Subcutaneous abdominal adipose tissue (tissue), 5 donors: ENCODE measurements around the gene ASTN2.

Source experiments
- H3K27ac ChIP-seq: one replicate; pipeline ENCODE4 v1.7.0; 2013; ENCODE audit warnings: low read depth, mild to moderate bottlenecking, inconsistent platforms, low read length, moderate library complexity
- H3K27me3 ChIP-seq, 5 donors: one replicate each; pipeline ENCODE4 v1.7.0; 2013; ENCODE audit warnings: low read length in 5 of 5, inconsistent platforms in 1 of 5; ENCODE audit not compliant: control insufficient read depth in 5 of 5, insufficient read depth in 4 of 5
- H3K36me3 ChIP-seq, 5 donors: one replicate each; pipeline ENCODE4 v1.7.0; 2013; ENCODE audit warnings: low read length in 5 of 5; ENCODE audit not compliant: control insufficient read depth in 5 of 5, insufficient read depth in 5 of 5
- H3K4me1 ChIP-seq, 5 donors: one replicate each; pipeline ENCODE4 v1.7.0; 2013; ENCODE audit warnings: low read length in 5 of 5, mild to moderate bottlenecking in 3 of 5, moderate library complexity in 1 of 5; ENCODE audit not compliant: control insufficient read depth in 5 of 5, insufficient read depth in 5 of 5
- H3K4me3 ChIP-seq, 5 donors: one replicate each; pipeline ENCODE4 v1.7.0; 2013; ENCODE audit warnings: low read length in 5 of 5, low read depth in 1 of 5
- H3K9ac ChIP-seq, 5 donors: one replicate each; pipeline ENCODE4 v1.7.0; 2013; ENCODE audit warnings: low read length in 5 of 5, mild to moderate bottlenecking in 4 of 5, moderate library complexity in 3 of 5
- H3K9me3 ChIP-seq, 5 donors: one replicate each; pipeline ENCODE4 v1.7.0; 2013; ENCODE audit warnings: low read length in 5 of 5; ENCODE audit not compliant: control insufficient read depth in 5 of 5
- donor health status: healthy.
- donor health status: healthy.
- donor health status: healthy.
- donor health status: healthy.
- donor health status: healthy.

ASTN2 gene

DNA sequence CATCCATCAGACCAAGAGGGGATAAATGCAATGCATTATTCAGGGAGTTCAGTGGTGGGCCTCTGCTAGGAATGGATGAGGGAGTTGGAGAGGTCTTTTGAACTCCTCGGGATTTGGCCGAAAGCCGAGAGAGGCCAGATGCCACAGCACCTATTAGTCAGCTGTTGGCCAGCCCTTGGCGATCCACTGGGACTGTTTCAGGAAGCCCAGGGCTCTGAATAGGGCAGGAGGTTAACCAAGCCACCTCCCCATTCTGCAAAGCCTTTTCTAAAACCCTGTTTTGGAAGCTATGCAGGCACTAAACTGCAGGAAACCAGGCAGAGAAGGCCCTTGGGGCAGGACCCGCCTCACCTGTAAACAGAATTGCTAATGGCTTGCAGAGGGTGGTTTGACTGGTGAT, 37.8 kb downstream of the ASTN2 start:
- Histone ChIP-seq H3K4me3 (no peak overlapping the region), H3K36me3 (no peaks in the 10 kb centered on the region), H3K27ac (no peak overlapping the region), H3K27me3 (no peaks in the 10 kb centered on the region), H3K9me3 (no peaks in the 10 kb centered on the region), H3K9ac (no peak overlapping the region), H3K4me1 (no peaks in the 10 kb centered on the region)

DNA sequence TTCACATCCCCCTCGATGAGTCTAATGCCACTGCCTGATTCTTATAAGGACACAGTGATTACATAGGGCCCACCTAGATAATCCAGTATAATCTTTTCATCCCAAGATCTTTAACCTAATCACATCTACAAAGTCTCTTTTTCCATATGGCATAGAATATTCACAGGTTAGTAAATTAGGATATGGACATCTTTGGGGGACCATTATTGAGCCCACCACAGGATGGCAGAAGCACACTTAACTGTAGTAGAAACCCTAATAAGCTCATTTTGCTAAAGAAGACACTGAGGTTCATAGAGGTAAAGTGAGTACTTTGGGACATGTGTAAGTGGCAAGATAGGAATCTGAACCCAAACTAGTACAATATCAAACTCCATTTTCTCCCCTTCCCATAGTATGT, 38.9 kb downstream of the ASTN2 start:
- Histone ChIP-seq H3K9me3 (no peaks in the 10 kb centered on the region), H3K4me3 (no peak overlapping the region), H3K36me3 (no peaks in the 10 kb centered on the region), H3K9ac (no peak overlapping the region), H3K27me3 (no peaks in the 10 kb centered on the region), H3K27ac (no peak overlapping the region), H3K4me1 (no peaks in the 10 kb centered on the region)

DNA sequence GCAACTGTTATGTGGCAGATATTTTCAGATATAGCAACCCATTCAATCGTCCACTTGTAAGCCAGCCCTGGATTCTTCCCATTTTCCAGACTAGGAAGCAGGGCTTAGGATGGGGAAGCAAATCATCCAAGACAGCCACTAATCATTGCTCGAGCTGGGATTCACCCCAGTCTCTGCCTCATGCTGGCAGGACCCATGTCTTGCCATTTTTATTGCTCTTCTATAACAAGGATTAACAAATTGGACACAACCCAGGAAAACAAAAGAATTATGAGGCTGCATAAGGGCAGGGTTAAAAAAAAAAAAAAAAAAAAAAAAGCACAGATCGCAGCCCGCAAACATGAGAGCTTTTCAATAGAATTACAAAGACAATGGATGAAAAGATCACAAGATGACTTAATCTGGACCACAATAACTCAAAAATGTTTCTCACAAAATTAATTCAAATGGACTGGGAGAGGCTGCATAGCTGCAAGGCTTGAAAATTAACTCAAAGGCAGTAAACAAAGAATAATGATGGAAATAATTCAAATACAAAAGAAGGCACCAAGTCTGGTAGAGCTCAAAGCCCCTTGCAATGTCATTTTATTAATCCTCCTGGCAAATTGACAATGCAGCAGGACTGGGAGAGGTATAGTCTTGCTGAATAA, 40.7 kb downstream of the ASTN2 start:
- no peaks in the 10 kb centered on the region for H3K9me3 ChIP-seq
- no peaks in the 10 kb centered on the region for H3K36me3 ChIP-seq
- no peak overlapping the region for H3K9ac ChIP-seq
- no peaks in the 10 kb centered on the region for H3K4me1 ChIP-seq
- H3K27me3 ChIP-seq = no peaks in the 10 kb centered on the region
- H3K4me3 ChIP-seq = no peak overlapping the region
- no peak overlapping the region for H3K27ac ChIP-seq

DNA sequence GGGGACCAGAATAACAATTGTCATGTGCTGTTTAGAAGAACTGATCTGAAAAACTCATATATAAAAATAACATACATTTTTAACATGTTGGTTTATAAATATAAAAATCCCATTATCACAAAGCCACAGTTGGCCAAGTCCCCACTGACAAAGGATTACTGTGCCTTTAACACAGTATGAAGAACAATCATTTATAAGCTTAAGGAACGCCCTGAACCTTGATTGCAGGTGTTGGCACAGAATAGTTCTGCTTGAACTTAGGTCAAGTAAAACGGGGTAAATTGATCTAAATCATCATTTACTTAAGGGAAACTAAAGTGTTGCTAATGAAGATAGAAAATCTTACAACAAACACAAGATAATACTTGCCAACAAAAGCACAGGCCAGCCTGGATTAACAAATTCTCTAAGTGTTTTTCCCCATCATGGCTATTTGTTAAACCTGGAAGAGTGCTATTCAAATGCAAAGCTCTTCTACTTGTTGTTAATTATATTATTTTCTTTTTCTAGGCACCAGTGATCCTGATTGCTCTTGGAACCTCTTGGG, 46.1 kb downstream of the ASTN2 start:
- Histone ChIP-seq H3K27me3 (no peaks in the 10 kb centered on the region), H3K9me3 (no peaks in the 10 kb centered on the region), H3K4me3 (no peak overlapping the region), H3K9ac (no peak overlapping the region), H3K27ac (no peak overlapping the region), H3K36me3 (no peaks in the 10 kb centered on the region), H3K4me1 (no peaks in the 10 kb centered on the region)

DNA sequence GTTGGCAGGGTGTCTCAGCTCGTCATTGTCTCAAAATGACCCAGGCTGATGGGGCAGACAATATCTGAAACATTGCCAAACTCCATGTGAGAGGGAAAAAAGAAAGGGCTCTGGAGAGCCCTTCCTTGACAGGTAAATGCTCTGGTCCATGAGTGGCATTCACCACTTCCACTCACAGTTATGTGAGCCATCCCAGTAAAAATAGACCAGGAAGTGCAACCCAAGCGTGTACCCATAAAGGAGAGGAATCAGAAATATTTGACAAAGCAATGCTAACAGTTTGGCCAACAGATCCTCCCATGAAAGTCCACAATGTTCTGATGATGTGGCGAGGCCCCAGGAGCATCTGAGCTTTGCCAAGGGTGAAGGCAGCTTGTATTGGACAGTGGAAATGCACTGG, 49.4 kb downstream of the ASTN2 start:
- H3K9ac ChIP-seq = no peak overlapping the region
- H3K27ac ChIP-seq = no peak overlapping the region
- peaks cover 0 to 3% (median 0%) of the 10 kb centered on the region in 5 donors for H3K27me3 ChIP-seq
- H3K4me1 ChIP-seq = no peaks in the 10 kb centered on the region
- no peak overlapping the region for H3K4me3 ChIP-seq
- no peaks in the 10 kb centered on the region for H3K9me3 ChIP-seq
- no peaks in the 10 kb centered on the region for H3K36me3 ChIP-seq

DNA sequence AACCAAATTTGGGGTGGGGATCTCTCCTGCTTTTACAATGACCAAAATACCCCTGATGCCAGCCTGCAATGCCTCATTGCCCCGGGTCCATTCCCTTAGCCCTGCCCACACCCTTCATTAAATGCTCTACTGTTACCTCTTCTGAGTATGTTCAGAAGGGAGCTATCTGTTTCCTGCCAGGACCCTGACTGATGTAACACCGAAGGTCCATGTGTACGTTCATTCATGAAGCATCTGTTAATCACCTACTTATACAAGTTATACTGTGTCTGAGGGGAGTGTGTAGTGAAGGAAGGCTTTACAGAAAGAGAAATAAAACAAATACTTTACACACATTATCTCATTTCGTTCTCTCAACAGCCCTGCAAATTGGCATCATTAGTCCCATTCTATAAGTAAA, 51.9 kb downstream of the ASTN2 start:
- Histone ChIP-seq H3K36me3 (no peaks in the 10 kb centered on the region), H3K27ac (no peak overlapping the region), H3K4me3 (no peak overlapping the region), H3K4me1 (no peaks in the 10 kb centered on the region), H3K9ac (no peak overlapping the region), H3K9me3 (no peaks in the 10 kb centered on the region), H3K27me3 (peaks cover 0 to 3% (median 0%) of the 10 kb centered on the region in 5 donors)

DNA sequence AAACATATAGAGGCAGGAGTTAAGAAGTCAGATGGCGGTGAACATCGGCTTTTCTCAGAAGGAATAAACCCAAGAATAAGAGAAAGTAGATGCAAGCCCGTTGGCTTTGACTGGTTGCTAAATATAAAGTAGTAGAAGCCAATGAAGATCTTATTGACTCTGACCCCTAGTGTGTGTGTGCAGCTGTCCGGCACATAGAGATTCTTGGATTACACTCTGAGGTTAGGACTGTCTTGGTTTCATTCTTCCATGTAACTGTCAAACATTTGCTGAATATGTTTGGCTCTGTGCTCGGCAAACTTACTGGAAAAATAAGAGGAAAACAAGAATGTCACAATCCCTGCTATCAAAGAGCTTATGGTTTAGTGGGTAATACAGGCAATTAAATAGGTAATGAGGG, 54.9 kb downstream of the ASTN2 start:
- H3K4me3 ChIP-seq = no peak overlapping the region
- no peak overlapping the region for H3K27ac ChIP-seq
- peaks cover 0 to 3% (median 0%) of the 10 kb centered on the region in 5 donors for H3K27me3 ChIP-seq
- no peaks in the 10 kb centered on the region for H3K4me1 ChIP-seq
- no peaks in the 10 kb centered on the region for H3K9me3 ChIP-seq
- H3K36me3 ChIP-seq = no peaks in the 10 kb centered on the region
- H3K9ac ChIP-seq = no peak overlapping the region

DNA sequence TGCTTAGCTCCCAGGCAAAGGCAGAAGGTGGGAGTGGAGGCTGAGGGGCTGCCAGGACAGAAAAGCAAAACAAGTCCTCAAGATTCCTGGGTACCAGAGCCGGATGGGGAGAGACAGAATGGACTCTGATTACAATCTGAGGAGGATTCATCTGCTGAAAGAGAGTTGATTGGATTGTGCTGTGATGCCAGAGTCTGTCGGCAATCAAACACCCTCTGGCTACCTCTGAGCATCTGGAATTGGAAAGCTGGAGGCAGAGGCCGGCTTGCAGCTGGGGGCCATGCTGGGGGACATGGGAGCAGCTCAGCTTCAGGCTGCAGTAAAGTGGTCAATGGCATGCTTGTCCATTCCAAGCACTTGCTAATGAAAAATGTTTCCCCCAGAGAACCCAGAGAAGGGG, 59.3 kb downstream of the ASTN2 start:
- Histone ChIP-seq H3K27me3 (no peaks in the 10 kb centered on the region), H3K9me3 (no peaks in the 10 kb centered on the region), H3K9ac (no peak overlapping the region), H3K4me1 (no peaks in the 10 kb centered on the region), H3K4me3 (no peak overlapping the region), H3K36me3 (no peaks in the 10 kb centered on the region), H3K27ac (no peak overlapping the region)

DNA sequence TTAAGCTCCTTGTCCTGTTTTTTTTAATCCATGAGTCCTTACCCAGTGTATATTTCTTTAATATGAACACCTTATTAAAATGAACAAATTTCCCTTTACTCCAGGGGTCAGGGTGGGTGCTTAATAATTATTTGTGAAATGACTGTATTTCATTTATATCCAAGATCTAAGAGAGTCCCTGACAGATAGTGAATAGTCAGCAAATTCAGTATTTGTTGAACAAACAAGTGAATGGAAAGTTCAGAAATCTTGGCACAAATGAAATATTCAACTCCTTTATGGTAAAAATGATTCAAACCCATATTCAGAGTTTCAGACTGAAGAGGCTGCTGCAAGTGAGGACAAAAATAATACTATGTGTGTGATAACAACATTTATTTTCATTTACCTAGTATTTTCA, 59.9 kb downstream of the ASTN2 start:
- Histone ChIP-seq H3K36me3 (no peaks in the 10 kb centered on the region), H3K4me1 (no peaks in the 10 kb centered on the region), H3K9ac (no peak overlapping the region), H3K27ac (no peak overlapping the region), H3K27me3 (no peaks in the 10 kb centered on the region), H3K4me3 (no peak overlapping the region), H3K9me3 (no peaks in the 10 kb centered on the region)

DNA sequence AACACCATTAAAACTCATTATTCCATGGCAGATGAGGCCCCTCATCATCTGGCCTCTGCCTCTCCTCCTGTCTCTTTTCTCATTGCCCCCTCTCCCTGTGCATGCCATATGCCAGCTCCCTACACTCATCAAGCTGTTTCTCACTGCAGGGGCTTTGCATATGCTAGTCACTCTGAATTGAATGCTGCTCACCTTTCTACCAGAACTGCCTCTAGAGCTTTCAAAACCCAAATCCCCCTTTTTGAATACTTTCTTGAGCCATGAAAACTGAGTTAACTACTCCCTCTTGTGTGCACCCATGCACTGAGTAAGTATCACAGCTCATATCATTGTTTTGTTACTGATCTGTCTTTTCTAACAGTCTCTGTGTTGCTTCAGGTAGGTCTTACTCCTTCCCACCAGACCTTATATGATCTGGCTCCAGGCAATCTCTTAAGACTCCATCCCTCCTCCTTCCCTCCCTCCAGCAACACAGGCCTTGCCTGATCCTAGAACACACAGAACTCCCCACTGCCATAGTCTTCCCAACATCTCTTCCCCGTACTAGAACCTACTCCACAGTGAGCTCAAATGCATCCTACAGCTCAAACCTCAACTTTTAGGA, 60.5 kb downstream of the ASTN2 start:
- Histone ChIP-seq H3K9me3 (no peaks in the 10 kb centered on the region), H3K9ac (no peak overlapping the region), H3K4me3 (no peak overlapping the region), H3K27ac (no peak overlapping the region), H3K4me1 (no peaks in the 10 kb centered on the region), H3K36me3 (no peaks in the 10 kb centered on the region), H3K27me3 (no peaks in the 10 kb centered on the region)
